GM18511 (cell line): ENCODE results near the gene CDC25A.
"Not testable (repeated sequence)": the region's sequence is repeated elsewhere in the genome, so short reads cannot be mapped to it uniquely, and the experiment has no call there.

ENCODE experiments used
- ATAC-seq: cut with Tn5 transposase; IDR thresholded peaks from one replicate; pipeline ENCODE4 v1.9.1; 2021; ENCODE audit warnings: mild to moderate bottlenecking, moderate library complexity; ENCODE audit not compliant: unreplicated experiment

CDC25A gene

GRCh38 chr3:48188266-48189201 is at the start of gene CDC25A:
TSS of gene CDC25A (minus strand) at chr3:48188417. CDS start at chr3:48187947, 470 bp downstream.
- ATAC-seq: peak; percentile 98

- no peak for ATAC-seq
These were observed 48.3 kb upstream of the CDC25A start for GRCh38 chr3:48236531-48236930.

GRCh38 chr3:48233542-48233941 is 45.3 kb upstream of the CDC25A start:
- ATAC-seq: no peak

GRCh38 chr3:48232734-48233133 is 44.5 kb upstream of the CDC25A start:
- peak; percentile 57 for ATAC-seq

- peak; percentile 8 for ATAC-seq
These were observed 44.0 kb upstream of the CDC25A start for GRCh38 chr3:48232232-48232631.

- ATAC-seq: no peak
These were observed 38.7 kb upstream of the CDC25A start for GRCh38 chr3:48226939-48227338.

GRCh38 chr3:48225587-48225986 is 37.4 kb upstream of the CDC25A start:
- ATAC-seq: no peak

GRCh38 chr3:48222616-48223513 is 34.6 kb upstream of the CDC25A start, which contains the start of gene CAMP:
TSS of gene CAMP (plus strand) at chr3:48223495. CDS start at chr3:48223512, 17 bp downstream.
- ATAC-seq: peak; percentile 72

- no peak for ATAC-seq
These were observed 32.5 kb upstream of the CDC25A start for GRCh38 chr3:48220746-48221145.

- ATAC-seq: no peak
These were observed 31.3 kb upstream of the CDC25A start for GRCh38 chr3:48219543-48219942.

GRCh38 chr3:48218537-48218936 is 30.3 kb upstream of the CDC25A start:
- ATAC-seq: no peak

GRCh38 chr3:48217449-48217848 is 29.2 kb upstream of the CDC25A start:
- no peak for ATAC-seq

- ATAC-seq: no peak
These were observed 27.7 kb upstream of the CDC25A start for GRCh38 chr3:48215876-48216275.

- ATAC-seq: no peak
These were observed 27.2 kb upstream of the CDC25A start for GRCh38 chr3:48215466-48215865.

- no peak for ATAC-seq
These were observed 26.8 kb upstream of the CDC25A start for GRCh38 chr3:48215019-48215418.

GRCh38 chr3:48214225-48214624 is 26.0 kb upstream of the CDC25A start:
- ATAC-seq: no peak

- ATAC-seq: not testable (repeated sequence)
These were observed 23.6 kb upstream of the CDC25A start for GRCh38 chr3:48211776-48212175.

- ATAC-seq: not testable (repeated sequence)
These were observed 22.3 kb upstream of the CDC25A start for GRCh38 chr3:48210534-48210933.

- ATAC-seq: no peak
These were observed 21.2 kb upstream of the CDC25A start for GRCh38 chr3:48209445-48209844.

- ATAC-seq: no peak
These were observed 19.9 kb upstream of the CDC25A start for GRCh38 chr3:48208076-48208475.

- no peak for ATAC-seq
These were observed 14.4 kb upstream of the CDC25A start for GRCh38 chr3:48202632-48203031.
